Loucy (cell line): Measurements from ENCODE around the gene TRPM3.

Experiments
- EZH2phosphoT487 ChIP-seq: fragments of 200-600 bp; IDR thresholded peaks from 2 replicates; pipeline ENCODE4 v1.6.1; 2018; ENCODE audit warnings: antibody characterized with exemption, mild to moderate bottlenecking, moderate library complexity, borderline replicate concordance
- TF ChIP-seq, protein P1 (sequence below): fragments of 200-600 bp; sonication (generic); conservative IDR thresholded peaks from 2 replicates; pipeline ENCODE4 v1.5.1; 2014; ENCODE audit warnings: mild to moderate bottlenecking, antibody characterized with exemption, low read length

DNA sequence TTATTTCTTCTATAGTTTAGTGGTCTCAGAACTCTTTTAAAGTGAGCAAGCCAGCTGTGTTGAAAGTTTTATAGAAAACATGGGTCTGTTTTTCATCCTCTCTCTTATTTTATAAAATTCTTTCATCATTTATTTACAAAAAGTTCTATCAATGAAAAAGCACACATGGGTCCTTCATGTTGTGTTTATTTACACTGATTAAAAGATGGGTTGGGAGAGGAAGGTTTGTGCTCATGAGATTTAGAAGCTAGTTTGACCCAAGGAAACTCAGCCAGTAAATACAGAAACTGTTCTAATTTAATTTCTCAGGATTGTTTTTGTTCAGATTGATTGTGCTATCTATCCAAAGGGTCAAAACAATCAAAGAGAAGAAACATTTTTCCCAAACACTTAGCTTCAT is 528.2 kb downstream of the TRPM3 start:
- TF ChIP-seq EZH2phosphoT487: no peak
- TF ChIP-seq, protein P1, sequence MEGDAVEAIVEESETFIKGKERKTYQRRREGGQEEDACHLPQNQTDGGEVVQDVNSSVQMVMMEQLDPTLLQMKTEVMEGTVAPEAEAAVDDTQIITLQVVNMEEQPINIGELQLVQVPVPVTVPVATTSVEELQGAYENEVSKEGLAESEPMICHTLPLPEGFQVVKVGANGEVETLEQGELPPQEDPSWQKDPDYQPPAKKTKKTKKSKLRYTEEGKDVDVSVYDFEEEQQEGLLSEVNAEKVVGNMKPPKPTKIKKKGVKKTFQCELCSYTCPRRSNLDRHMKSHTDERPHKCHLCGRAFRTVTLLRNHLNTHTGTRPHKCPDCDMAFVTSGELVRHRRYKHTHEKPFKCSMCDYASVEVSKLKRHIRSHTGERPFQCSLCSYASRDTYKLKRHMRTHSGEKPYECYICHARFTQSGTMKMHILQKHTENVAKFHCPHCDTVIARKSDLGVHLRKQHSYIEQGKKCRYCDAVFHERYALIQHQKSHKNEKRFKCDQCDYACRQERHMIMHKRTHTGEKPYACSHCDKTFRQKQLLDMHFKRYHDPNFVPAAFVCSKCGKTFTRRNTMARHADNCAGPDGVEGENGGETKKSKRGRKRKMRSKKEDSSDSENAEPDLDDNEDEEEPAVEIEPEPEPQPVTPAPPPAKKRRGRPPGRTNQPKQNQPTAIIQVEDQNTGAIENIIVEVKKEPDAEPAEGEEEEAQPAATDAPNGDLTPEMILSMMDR: no peak
